DND-41 (cell line): Measurements from ENCODE around the gene SWSAP1.

Source experiments
- EZH2 ChIP-seq: IDR thresholded peaks from 3 replicates; pipeline ENCODE4 v1.6.1; 2012; ENCODE audit warnings: borderline replicate concordance, low read depth, mild to moderate bottlenecking, moderate library complexity, low read length, inconsistent platforms; ENCODE audit not compliant: severe bottlenecking
- TF ChIP-seq, protein P1 (sequence below): IDR thresholded peaks from 2 replicates; pipeline ENCODE4 v1.5.1; 2012; ENCODE audit warnings: borderline replicate concordance, low read length, moderate library complexity, mild to moderate bottlenecking; ENCODE audit not compliant: poor library complexity, severe bottlenecking; ENCODE audit errors: extremely low read depth

- TF ChIP-seq, protein P1, sequence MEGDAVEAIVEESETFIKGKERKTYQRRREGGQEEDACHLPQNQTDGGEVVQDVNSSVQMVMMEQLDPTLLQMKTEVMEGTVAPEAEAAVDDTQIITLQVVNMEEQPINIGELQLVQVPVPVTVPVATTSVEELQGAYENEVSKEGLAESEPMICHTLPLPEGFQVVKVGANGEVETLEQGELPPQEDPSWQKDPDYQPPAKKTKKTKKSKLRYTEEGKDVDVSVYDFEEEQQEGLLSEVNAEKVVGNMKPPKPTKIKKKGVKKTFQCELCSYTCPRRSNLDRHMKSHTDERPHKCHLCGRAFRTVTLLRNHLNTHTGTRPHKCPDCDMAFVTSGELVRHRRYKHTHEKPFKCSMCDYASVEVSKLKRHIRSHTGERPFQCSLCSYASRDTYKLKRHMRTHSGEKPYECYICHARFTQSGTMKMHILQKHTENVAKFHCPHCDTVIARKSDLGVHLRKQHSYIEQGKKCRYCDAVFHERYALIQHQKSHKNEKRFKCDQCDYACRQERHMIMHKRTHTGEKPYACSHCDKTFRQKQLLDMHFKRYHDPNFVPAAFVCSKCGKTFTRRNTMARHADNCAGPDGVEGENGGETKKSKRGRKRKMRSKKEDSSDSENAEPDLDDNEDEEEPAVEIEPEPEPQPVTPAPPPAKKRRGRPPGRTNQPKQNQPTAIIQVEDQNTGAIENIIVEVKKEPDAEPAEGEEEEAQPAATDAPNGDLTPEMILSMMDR: no peak
- no peak for TF ChIP-seq EZH2
These were observed 18.4 kb upstream of the SWSAP1 start for GRCh38 chr19:11356074-11356397.
